Epithelial cell of prostate (primary cell): Measurements from ENCODE around the gene PDF.

Source experiments
- DNase-seq: peaks from one replicate; pipeline ENCODE4 v3.0.0-alpha.2; 2011; ENCODE audit warnings: low read depth, low spot score
- H3K27ac ChIP-seq: fragments of 450-650 bp; 2 replicates; pipeline ENCODE4 v1.5.1; 2017; ENCODE audit warnings: mild to moderate bottlenecking

The PDF gene

DNA sequence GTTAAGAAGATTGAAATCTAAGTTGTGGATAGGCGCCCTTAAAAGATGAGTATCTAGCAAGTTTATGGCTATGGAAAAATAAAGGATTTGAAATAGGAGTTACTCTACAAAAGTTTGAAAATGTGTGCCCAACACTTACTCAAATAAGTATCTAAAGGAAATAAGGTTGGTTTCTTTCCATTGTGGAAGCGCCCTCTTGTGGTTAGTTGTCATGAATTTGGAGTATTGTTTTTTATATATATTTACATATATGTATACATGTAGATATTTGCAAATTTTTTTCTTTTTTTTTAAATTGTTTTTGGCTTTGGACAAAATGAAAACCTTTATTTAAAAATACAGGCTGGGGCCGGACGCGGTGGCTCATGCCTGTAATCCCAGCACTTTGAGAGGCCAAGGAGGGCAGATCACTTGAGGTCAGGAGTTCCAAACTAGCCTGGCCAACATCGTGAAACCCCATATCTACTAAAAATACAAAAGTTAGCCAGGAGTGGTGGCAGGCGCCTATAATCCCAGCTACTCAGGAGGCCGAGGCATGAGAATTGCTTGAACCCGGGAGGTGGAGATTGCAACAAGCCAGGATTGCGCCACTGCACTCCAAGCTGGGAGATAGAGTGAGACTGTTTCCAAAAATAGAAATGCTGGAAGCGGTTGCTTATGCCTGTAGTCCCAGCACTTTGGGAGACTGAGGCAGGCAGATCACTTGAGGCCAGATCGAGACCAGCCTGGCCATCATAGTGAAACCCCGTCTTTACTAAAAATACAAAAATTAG, 43.3 kb downstream of the PDF start:
- DNase-seq, result no peak
- no peak overlapping the region for H3K27ac ChIP-seq

DNA sequence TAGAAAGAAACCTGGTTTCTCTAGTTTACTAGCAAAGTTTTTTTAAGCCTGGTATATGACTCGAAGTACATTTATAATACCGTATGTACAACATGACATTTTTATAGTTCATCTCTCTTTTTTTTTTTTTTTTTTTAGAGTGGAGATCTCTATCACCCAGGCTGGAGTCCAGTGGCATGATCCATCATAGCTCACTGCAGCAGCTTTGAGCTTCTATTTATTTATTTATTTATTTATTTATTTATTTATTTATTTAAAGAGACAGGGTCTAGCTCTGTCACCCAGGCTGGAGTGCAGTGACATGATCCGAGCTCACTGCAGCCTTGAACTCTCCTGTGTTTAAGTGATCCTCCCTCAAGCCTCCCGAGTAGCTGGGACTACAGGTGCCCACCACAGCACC, 45.1 kb downstream of the PDF start:
- DNase-seq, result no peak
- H3K27ac ChIP-seq, result no peak overlapping the region

DNA sequence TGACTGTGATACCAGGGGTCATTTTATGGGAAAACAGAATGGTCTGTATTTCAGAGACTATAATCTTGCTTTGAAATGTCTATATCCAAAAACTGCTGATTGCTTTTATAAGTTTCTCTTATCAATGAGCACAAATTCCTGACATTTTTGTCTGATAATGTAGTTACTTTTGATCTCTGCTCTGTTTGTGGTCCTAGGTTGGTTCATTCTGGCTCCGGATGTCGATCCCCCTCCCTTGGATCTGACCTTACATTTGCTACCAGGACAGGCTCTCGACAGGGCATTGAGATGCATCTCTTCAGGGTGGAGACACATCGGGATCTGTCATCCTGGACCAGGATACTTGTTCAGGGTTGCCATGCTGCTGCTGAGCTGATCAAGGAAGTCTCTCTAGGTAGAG, 46.5 kb downstream of the PDF start:
- DNase-seq, result no peak
- no peak overlapping the region for H3K27ac ChIP-seq

DNA sequence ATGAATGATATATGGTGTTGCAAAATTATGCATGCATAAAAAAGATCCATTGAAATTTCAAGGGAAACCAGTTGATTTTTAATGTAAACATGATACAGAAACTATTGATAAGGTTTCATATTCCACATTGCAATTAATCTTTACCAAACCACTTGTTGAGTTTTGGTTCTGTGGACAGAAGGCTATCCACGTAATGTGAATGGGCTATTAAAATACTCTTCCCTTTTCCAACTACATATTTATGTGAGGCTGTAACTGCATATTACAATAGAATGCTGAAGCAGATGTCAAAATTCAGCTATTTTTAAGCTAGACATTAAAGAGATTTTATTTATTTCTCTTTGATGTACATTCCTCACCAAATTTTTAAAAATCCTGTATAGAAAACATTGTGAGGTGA, 53.0 kb downstream of the PDF start:
- DNase-seq, result no peak
- H3K27ac ChIP-seq, result no peak overlapping the region
